ENCODE results near the gene NAV2. TPM values are rescaled to one million over a fixed set of nuclear protein-coding genes. Genes with fewer than 3 reads are reported as not detected.
A peak's percentile ranks its signal among the peaks of the same experiment; 100 is the strongest.

Gene NAV2
- total RNA-seq, 2 donors from 2014 or later, result 0.37 to 0.58 TPM

DNA sequence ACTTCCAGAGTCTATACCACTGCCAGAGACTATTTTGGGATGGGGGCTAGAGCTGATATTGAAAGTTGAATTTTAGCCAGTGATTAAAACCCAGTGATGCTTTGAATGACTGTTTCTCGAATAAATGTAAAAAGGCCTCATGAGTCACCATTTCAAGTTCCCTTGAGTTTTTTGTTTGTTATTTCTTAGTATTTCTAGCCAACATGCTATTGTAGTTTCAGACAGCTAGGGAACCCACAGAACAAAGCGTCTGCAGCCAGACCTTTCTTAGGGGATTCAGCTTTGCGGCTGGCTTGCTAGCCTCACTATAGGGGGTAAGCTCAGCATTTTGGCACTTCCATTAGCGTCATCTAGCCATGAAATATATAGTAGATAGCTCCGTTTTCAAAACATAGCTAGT is 381.1 kb downstream of the NAV2 start:
- no peak overlapping the region for H3K27ac Mint-ChIP-seq
- no peak overlapping the region for H3K4me3 Mint-ChIP-seq
- H3K36me3 Mint-ChIP-seq (ENCODE audit: low read depth), result no peaks in the 10 kb centered on the region
- H3K4me1 Mint-ChIP-seq, result no peaks in the 10 kb centered on the region
- no peaks in the 10 kb centered on the region for H3K27me3 Mint-ChIP-seq
- no peaks in the 10 kb centered on the region for H3K9me3 Mint-ChIP-seq
- no peak for ATAC-seq (replicated peaks)

DNA sequence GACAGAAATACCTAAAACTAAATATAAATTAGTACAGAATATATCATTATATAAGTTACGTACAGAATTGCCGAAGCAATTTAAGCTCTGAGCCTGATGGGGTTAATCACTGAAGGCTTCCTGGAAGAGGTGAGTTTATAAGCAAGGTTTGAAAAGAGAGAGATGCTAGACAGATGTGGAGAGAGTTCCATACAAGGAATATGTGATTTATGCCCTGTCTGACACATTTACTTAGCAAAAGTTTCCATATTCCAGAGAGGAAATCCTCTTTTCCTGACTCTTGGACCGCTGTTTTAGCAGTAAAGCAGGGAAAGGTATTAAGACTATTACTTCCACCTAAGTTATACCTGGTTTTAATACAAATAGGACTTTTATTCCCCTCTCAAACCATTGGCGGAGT is 382.6 kb downstream of the NAV2 start:
- Mint-ChIP-seq H3K4me1 (no peaks in the 10 kb centered on the region), H3K27ac (no peak overlapping the region), H3K36me3 (ENCODE audit: low read depth) (no peaks in the 10 kb centered on the region), H3K9me3 (no peaks in the 10 kb centered on the region), H3K4me3 (no peak overlapping the region), H3K27me3 (no peaks in the 10 kb centered on the region)
- no peak for ATAC-seq (replicated peaks)

GRCh38 chr11:20097319-20098221 is 384.9 kb downstream of the NAV2 start:
- H3K36me3 Mint-ChIP-seq (ENCODE audit: low read depth), result no peaks in the 10 kb centered on the region
- H3K4me3 Mint-ChIP-seq, result no peak overlapping the region
- ATAC-seq (replicated peaks), result no peak
- no peaks in the 10 kb centered on the region for H3K27me3 Mint-ChIP-seq
- no peaks in the 10 kb centered on the region for H3K9me3 Mint-ChIP-seq
- H3K4me1 Mint-ChIP-seq, result no peaks in the 10 kb centered on the region
- no peak overlapping the region for H3K27ac Mint-ChIP-seq

DNA sequence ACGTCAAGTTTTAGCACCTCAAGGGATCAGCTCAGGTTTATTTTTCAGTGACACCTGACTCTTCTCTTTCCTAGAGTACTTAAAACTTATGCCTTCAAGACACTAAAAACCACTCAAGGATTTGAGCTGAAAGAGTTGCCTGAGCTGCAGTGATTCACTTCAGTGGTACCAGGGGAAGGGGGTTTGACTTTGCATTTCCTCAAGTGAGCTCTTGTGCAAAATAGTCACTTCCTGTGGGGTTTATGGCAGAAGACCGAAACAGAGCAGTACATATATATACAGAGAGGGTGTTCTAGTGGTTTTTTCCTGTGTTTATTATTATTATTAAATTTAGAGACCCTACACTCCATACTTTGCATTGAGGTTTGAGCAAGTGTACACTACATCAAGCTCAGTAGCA is 386.9 kb downstream of the NAV2 start:
- ATAC-seq (replicated peaks), result peak; percentile 44
- H3K27me3 Mint-ChIP-seq, result no peaks in the 10 kb centered on the region
- no peak overlapping the region for H3K27ac Mint-ChIP-seq
- no peaks in the 10 kb centered on the region for H3K36me3 Mint-ChIP-seq (ENCODE audit: low read depth)
- H3K4me3 Mint-ChIP-seq, result no peak overlapping the region
- H3K4me1 Mint-ChIP-seq, result no peaks in the 10 kb centered on the region
- H3K9me3 Mint-ChIP-seq, result no peaks in the 10 kb centered on the region

- Mint-ChIP-seq H3K27ac (no peak overlapping the region), H3K9me3 (no peaks in the 10 kb centered on the region), H3K27me3 (no peaks in the 10 kb centered on the region), H3K4me3 (no peak overlapping the region), H3K4me1 (no peaks in the 10 kb centered on the region), H3K36me3 (ENCODE audit: low read depth) (no peaks in the 10 kb centered on the region)
- ATAC-seq (replicated peaks), result no peak
Observed at GRCh38 chr11:20102397-20102796, 389.8 kb downstream of the NAV2 start.

DNA sequence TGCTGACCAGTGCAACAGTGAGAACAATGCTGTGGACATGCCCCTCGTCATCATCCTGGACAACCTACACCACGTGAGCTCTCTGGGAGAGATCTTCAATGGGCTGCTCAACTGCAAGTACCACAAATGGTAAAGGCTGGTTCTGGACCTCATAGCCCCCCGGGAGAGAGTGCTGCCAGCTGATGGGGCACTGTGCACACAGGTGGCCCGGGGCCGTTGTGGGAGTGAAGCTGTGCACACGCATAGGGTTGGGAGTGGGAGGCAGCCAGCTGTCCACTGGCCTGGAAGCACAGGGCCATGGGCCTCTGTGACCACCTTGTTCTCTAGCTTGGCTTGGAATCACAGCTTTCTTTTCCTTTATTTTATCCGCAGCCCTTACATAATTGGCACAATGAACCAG is 390.6 kb downstream of the NAV2 start:
- no peak overlapping the region for H3K27ac Mint-ChIP-seq
- H3K36me3 Mint-ChIP-seq (ENCODE audit: low read depth), result no peaks in the 10 kb centered on the region
- no peak overlapping the region for H3K4me3 Mint-ChIP-seq
- no peaks in the 10 kb centered on the region for H3K9me3 Mint-ChIP-seq
- H3K4me1 Mint-ChIP-seq, result no peaks in the 10 kb centered on the region
- no peak for ATAC-seq (replicated peaks)
- H3K27me3 Mint-ChIP-seq, result no peaks in the 10 kb centered on the region

GRCh38 chr11:20105427-20105826 is 392.8 kb downstream of the NAV2 start:
- Mint-ChIP-seq H3K4me3 (no peak overlapping the region), H3K27ac (no peak overlapping the region), H3K4me1 (no peaks in the 10 kb centered on the region), H3K9me3 (no peaks in the 10 kb centered on the region), H3K36me3 (ENCODE audit: low read depth) (no peaks in the 10 kb centered on the region), H3K27me3 (no peaks in the 10 kb centered on the region)
- no peak for ATAC-seq (replicated peaks)

- Mint-ChIP-seq H3K9me3 (no peaks in the 10 kb centered on the region), H3K4me1 (no peaks in the 10 kb centered on the region), H3K4me3 (no peak overlapping the region), H3K27ac (no peak overlapping the region), H3K36me3 (ENCODE audit: low read depth) (no peaks in the 10 kb centered on the region), H3K27me3 (no peaks in the 10 kb centered on the region)
- ATAC-seq (replicated peaks), result no peak
Observed at GRCh38 chr11:20109731-20110445, 397.3 kb downstream of the NAV2 start.

GRCh38 chr11:20110908-20111669 is 398.5 kb downstream of the NAV2 start:
- Mint-ChIP-seq H3K4me3 (no peak overlapping the region), H3K4me1 (no peaks in the 10 kb centered on the region), H3K27ac (no peak overlapping the region), H3K9me3 (no peaks in the 10 kb centered on the region), H3K27me3 (no peaks in the 10 kb centered on the region), H3K36me3 (ENCODE audit: low read depth) (no peaks in the 10 kb centered on the region)
- peak; percentile 81 for ATAC-seq (replicated peaks)

DNA sequence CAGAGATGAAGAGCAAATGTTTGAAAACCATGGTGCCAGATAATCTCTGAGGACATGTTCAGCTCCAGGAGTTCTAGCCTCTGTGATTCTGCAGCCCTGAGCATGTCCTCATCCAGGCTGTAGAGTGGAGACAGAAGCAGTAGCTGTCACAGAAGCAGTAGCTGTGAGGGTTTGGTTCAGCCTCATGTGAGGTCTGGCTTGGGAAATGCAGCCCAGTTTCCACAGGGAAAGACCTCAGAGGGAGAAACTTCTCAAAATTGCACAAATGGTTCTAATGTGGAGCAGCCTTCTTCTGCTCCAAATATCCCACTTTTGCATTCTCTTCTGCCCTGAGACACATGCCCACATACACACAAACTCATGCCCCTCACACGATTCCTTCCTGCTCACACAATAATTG is 399.2 kb downstream of the NAV2 start:
- H3K27ac Mint-ChIP-seq, result no peak overlapping the region
- H3K27me3 Mint-ChIP-seq, result no peaks in the 10 kb centered on the region
- no peak for ATAC-seq (replicated peaks)
- no peaks in the 10 kb centered on the region for H3K4me1 Mint-ChIP-seq
- no peaks in the 10 kb centered on the region for H3K9me3 Mint-ChIP-seq
- H3K36me3 Mint-ChIP-seq (ENCODE audit: low read depth), result no peaks in the 10 kb centered on the region
- H3K4me3 Mint-ChIP-seq, result no peak overlapping the region

GRCh38 chr11:20112291-20113148 is 399.9 kb downstream of the NAV2 start:
- no peak overlapping the region for H3K4me3 Mint-ChIP-seq
- no peaks in the 10 kb centered on the region for H3K36me3 Mint-ChIP-seq (ENCODE audit: low read depth)
- no peaks in the 10 kb centered on the region for H3K9me3 Mint-ChIP-seq
- H3K27me3 Mint-ChIP-seq, result no peaks in the 10 kb centered on the region
- peak; percentile 64 for ATAC-seq (replicated peaks)
- no peaks in the 10 kb centered on the region for H3K4me1 Mint-ChIP-seq
- H3K27ac Mint-ChIP-seq, result no peak overlapping the region

GRCh38 chr11:20113149-20113438 is 400.5 kb downstream of the NAV2 start:
- Mint-ChIP-seq H3K4me3 (no peak overlapping the region), H3K9me3 (no peaks in the 10 kb centered on the region), H3K36me3 (ENCODE audit: low read depth) (no peaks in the 10 kb centered on the region), H3K27me3 (no peaks in the 10 kb centered on the region), H3K4me1 (no peaks in the 10 kb centered on the region), H3K27ac (no peak overlapping the region)
- ATAC-seq (replicated peaks), result no peak

- H3K4me1 Mint-ChIP-seq, result no peaks in the 10 kb centered on the region
- H3K9me3 Mint-ChIP-seq, result no peaks in the 10 kb centered on the region
- peaks cover 6% of the 10 kb centered on the region for H3K27me3 Mint-ChIP-seq
- H3K27ac Mint-ChIP-seq, result no peak overlapping the region
- no peak for ATAC-seq (replicated peaks)
- H3K4me3 Mint-ChIP-seq, result no peak overlapping the region
- no peaks in the 10 kb centered on the region for H3K36me3 Mint-ChIP-seq (ENCODE audit: low read depth)
Observed at GRCh38 chr11:20114588-20114987, 402.0 kb downstream of the NAV2 start.

DNA sequence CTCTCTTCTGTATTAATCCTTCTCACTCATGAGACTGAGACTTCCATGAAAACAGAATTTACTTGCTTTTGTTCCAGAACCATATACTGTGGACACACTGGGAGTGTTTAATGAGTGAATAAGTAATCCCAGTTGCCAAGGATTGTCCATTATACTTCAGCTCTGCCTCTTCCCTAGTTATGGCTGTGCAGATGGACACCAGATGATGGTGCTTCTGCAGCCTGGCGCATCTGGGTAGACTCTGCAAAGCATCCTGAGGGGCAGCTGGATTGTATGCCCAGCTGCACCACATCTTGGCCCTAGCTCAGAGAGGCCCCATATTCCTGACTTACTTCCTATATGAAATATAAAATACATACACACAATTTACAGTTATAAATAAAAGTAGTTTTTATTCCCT is 404.2 kb downstream of the NAV2 start:
- ATAC-seq (replicated peaks), result no peak
- H3K9me3 Mint-ChIP-seq, result no peaks in the 10 kb centered on the region
- H3K27me3 Mint-ChIP-seq, result peaks cover 8% of the 10 kb centered on the region
- no peaks in the 10 kb centered on the region for H3K4me1 Mint-ChIP-seq
- no peaks in the 10 kb centered on the region for H3K36me3 Mint-ChIP-seq (ENCODE audit: low read depth)
- H3K4me3 Mint-ChIP-seq, result no peak overlapping the region
- no peak overlapping the region for H3K27ac Mint-ChIP-seq
